RWPE1 (cell line): ENCODE data around the gene KRTAP19-3.
"Not testable (repeated sequence)": the region's sequence is repeated elsewhere in the genome, so short reads cannot be mapped to it uniquely, and the experiment has no call there.

Experiments used
- CTCF ChIA-PET: fragments of 350-600 bp; sonication (Branson Sonifier 250); formaldehyde crosslinking; extraction: SDS; loops from one replicate; lab custom pipeline; 2021; lab: Yijun Ruan, JAX
- POLR2A ChIA-PET: fragments of 400-600 bp; formaldehyde crosslinking; extraction: SDS; loops from one replicate; lab custom pipeline; 2020; ENCODE audit warnings: antibody characterized with exemption; ENCODE audit not compliant: low non-redundant PET; lab: Yijun Ruan, JAX
- DNase-seq: peaks from one replicate; pipeline ENCODE4 v3.0.0; 2012; ENCODE audit warnings: low spot score
- H3K27ac ChIP-seq: fragments of 450-650 bp; 2 replicates; pipeline ENCODE4 v1.5.1; 2017
- TF ChIP-seq, protein P1 (sequence below): fragments of 450-650 bp; conservative IDR thresholded peaks from 2 replicates; pipeline ENCODE4 v1.5.1; 2017; ENCODE audit warnings: low read depth, mild to moderate bottlenecking

The KRTAP19-3 gene

DNA sequence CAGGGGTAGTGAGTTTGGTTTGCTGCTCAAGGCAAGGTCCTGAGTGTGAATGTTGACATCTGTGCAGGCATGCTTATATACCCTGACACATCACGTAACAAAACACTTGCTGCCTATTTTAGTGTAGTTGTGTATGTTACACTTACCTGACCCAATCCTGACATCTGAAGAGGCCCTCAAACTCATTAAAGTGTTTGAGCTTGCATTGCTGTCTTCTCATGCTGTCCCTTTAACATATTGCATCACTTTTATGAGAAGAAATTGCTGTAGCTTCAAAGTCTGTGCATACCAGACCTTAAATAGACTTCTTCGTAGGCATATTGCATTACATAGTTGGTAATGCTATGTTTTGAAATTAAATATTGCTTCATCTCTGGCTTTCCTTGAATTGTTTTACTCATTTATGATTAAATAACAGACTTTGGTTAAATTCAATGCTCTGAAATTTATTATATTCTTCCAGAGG is at the start of gene KRTAP19-3:
KRTAP19-3 (minus strand) TSS at position 51 of the 466 bp plus-strand sequence. CDS start 56 bp downstream, outside the sequence.
- no peak for DNase-seq
- POLR2A ChIA-PET = no interaction called here
- H3K27ac ChIP-seq = no peak within 1 kb of the TSS
- CTCF ChIA-PET = no interaction called here
- TF ChIP-seq, protein P1, sequence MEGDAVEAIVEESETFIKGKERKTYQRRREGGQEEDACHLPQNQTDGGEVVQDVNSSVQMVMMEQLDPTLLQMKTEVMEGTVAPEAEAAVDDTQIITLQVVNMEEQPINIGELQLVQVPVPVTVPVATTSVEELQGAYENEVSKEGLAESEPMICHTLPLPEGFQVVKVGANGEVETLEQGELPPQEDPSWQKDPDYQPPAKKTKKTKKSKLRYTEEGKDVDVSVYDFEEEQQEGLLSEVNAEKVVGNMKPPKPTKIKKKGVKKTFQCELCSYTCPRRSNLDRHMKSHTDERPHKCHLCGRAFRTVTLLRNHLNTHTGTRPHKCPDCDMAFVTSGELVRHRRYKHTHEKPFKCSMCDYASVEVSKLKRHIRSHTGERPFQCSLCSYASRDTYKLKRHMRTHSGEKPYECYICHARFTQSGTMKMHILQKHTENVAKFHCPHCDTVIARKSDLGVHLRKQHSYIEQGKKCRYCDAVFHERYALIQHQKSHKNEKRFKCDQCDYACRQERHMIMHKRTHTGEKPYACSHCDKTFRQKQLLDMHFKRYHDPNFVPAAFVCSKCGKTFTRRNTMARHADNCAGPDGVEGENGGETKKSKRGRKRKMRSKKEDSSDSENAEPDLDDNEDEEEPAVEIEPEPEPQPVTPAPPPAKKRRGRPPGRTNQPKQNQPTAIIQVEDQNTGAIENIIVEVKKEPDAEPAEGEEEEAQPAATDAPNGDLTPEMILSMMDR = no peak

- POLR2A ChIA-PET = no interaction called here
- peak; percentile 1 for DNase-seq
- CTCF ChIA-PET = no interaction called here
- TF ChIP-seq, protein P1 = no peak
- H3K27ac ChIP-seq = no peak overlapping the region
Measured at GRCh38 chr21:30518876-30519275, 27.1 kb upstream of the KRTAP19-3 start.

GRCh38 chr21:30515681-30516080 is 23.9 kb upstream of the KRTAP19-3 start:
- no peak for DNase-seq
- CTCF ChIA-PET = interaction anchor here (1.2 kb wide), 1 partner anchor 11 kb away, joined by 4 read pairs; no protein-coding TSS in a partner anchor
- TF ChIP-seq, protein P1 = no peak
- POLR2A ChIA-PET = no interaction called here
- no peak overlapping the region for H3K27ac ChIP-seq

- TF ChIP-seq, protein P1 = peak; percentile 40
- POLR2A ChIA-PET, H3K27ac ChIP-seq, DNase-seq: not testable (repeated sequence)
- CTCF ChIA-PET = interaction anchor here (0.6 to 1.0 kb wide), 3 partner anchors 27 to 77 kb away, joined by 3 read pairs; no protein-coding TSS in a partner anchor
Measured at GRCh38 chr21:30505621-30506205, 13.9 kb upstream of the KRTAP19-3 start.

GRCh38 chr21:30502041-30502440 is 10.2 kb upstream of the KRTAP19-3 start, which contains the start of gene KRTAP19-5:
Gene KRTAP19-5, minus strand, starts transcription at chr21:30502141. Its CDS starts 51 bp downstream, at chr21:30502090.
- ChIA-PET CTCF (no interaction called here), POLR2A (no interaction called here)
- H3K27ac ChIP-seq = no peak within 1 kb of the TSS
- TF ChIP-seq, protein P1 = no peak
- DNase-seq = no peak

DNA sequence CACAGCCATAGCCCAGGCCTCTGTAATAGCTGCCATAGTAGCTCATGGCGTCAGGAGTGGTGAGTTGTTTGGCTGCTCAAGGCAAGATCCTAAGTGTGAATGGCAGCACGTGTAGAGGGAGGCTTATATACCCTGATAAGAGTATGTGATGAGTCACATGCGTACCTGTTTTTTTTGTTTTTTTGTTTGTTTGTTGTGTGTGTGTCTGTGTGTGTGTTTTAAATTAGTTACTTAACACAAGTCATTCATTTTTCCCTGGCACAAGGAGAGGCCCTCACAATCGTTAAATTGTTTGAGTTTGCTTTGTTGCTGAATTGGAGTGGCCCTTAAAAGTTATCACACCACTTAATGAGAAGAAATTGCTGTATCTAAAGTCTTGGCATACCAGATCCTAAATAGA is 5.3 kb upstream of the KRTAP19-3 start, which contains the start of gene KRTAP19-4:
KRTAP19-4 (minus strand) TSS at position 101 of the 400 bp plus-strand sequence; CDS start at position 46, 55 bp downstream.
- ChIA-PET POLR2A (no interaction called here), CTCF (interaction anchor here (0.6 to 0.7 kb wide), 2 partner anchors 49 to 278 kb away, joined by 4 read pairs; no protein-coding TSS in a partner anchor)
- no peak within 1 kb of the TSS for H3K27ac ChIP-seq
- TF ChIP-seq, protein P1 = no peak
- DNase-seq = no peak
